Stromal cell of bone marrow (primary cell): Measurements from ENCODE around the gene NUDT22.

Experiments
- DNase-seq: peaks from one replicate; pipeline ENCODE4 v3.0.0-alpha.2; 2012; ENCODE audit warnings: low read depth

Gene NUDT22

DNA sequence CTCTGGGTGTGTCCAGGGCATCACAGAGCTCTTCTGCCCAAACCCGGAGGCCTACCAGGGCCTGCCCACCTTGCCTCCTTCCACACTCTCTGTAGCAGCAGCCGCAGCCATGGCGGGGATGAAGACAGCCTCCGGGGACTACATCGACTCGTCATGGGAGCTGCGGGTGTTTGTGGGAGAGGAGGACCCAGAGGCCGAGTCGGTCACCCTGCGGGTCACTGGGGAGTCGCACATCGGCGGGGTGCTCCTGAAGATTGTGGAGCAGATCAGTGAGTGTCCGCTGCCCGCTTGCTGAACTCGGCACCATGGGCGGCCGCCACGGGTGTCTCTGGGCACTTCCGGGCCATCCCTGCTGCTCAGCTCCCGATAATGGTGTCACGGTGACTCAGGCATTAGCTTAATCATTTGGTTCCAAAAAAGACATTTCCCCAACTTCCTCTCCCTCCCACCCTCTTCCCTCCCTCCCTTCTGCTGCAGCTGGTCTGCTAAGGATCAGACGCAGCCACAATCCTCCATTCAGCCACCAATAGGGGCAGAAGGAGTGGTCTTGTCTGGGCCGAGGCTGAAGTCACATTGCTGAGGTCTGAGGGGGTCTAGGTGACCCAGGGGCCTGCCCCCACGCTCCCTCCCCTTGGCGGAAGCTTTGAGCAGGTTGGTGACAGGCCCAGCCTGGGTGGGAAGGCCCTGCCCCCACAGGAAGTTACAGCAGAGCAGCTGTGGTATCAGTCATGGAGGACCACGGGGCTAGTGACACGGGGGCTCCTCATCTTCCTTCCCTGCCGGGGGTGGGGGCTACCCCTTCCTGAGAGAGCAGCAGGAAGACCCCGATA, 18.6 kb upstream of the NUDT22 start:
- peak; percentile 64 for DNase-seq

DNA sequence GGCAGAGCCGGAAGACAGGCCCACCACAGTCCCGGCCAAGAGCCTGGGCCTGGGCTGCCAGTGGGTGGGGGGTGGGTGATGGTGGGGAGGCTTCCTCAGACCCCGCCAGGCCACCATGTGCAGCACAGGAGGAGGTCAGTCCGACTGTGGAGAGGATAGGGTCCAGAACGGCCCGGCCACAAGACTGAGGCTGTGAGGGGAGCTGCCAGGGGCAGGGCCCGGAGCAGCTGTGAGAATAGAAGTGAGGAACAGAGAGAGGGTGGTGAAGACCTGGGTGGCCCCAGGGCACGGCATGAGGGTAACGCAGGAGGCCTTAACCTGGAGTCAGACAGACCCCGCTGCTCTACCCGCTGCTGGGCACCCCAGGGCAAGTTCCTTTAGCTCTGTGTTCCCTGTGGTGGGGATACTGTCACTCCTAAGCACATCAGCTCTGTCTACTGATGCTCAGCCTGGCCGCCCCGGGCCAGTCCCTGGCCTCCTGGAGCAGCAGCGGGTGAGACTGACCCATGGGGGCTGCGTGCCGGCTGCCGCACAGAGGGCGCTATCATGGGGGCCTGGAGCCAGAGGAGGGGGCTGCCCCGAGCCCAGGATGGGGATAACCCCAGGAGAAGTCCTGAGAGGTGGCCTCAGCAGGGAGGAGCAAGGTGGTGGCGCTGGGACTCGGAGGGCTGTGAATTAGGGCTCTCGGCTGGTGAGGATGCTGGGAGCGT, 17.8 kb upstream of the NUDT22 start:
- no peak for DNase-seq

GRCh38 chr11:64208796-64209562, 17.1 kb upstream of the NUDT22 start:
- DNase-seq: no peak

DNA sequence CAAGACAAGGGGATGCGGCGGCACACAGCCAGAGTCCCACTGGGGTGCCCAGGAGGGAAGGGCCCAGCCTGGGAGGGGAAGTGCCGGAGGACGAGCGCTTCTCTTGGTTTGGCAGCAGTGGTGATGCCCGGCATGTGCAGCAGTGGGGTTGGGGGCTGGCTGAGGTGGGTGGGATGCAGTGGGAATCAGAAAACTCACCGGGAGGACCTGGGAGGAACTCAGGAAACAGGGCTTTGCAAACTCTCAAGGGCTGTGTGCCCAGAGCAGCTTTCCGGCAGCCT, 16.6 kb upstream of the NUDT22 start:
- no peak for DNase-seq

DNA sequence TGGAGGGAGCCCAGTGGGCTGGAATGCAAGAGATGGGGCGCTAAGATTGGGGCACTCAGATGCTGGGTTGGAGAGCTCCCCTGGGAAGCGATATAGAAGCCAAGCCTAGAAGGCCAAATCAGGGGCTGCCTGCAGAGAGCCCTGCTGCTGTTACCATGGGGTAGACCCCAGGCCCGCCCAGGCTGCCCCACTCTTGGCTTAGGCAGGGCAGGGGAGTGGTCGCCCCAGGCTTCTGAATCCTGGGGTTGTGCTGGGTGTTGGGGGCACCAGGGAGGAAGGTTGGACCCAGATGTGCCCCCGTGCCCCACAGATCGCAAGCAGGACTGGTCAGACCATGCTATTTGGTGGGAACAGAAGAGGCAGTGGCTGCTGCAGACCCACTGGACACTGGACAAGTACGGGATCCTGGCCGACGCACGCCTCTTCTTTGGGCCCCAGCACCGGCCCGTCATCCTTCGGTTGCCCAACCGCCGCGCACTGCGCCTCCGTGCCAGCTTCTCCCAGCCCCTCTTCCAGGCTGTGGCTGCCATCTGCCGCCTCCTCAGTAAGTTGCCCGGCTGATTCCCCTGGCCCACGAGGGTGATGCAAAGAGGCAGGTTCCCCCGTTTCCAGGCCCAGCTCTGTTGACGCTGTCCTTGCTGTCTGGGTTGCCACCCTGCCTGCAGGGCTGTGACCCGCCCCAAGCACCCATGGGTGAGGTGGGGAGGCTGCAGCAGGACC, 15.6 kb upstream of the NUDT22 start:
- DNase-seq: no peak

DNA sequence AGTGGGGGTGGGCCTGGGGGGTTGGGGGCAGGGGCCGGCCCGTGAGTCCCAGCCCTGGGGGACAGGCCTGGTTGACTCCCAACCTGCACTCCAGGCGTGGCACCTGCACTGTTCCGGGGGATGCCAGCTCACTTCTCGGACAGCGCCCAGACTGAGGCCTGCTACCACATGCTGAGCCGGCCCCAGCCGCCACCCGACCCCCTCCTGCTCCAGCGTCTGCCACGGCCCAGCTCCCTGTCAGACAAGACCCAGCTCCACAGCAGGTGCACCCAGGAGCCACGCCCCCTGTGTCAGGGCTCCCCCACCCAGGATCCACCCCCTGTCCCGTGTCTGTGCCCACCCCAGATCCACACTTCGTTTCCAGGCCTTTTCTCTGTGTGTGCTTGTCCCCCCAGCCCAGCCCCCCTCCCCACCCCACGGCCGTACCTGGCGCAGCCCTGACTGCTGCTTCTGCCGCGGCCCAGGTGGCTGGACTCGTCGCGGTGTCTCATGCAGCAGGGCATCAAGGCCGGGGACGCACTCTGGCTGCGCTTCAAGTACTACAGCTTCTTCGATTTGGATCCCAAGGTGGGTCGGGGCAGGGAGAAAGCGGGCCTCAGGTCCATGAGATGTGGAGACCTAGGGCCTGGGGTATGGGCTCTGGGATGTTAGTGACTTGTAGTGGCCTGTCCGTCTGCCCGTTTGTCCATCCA, 14.7 kb upstream of the NUDT22 start:
- DNase-seq: no peak

DNA sequence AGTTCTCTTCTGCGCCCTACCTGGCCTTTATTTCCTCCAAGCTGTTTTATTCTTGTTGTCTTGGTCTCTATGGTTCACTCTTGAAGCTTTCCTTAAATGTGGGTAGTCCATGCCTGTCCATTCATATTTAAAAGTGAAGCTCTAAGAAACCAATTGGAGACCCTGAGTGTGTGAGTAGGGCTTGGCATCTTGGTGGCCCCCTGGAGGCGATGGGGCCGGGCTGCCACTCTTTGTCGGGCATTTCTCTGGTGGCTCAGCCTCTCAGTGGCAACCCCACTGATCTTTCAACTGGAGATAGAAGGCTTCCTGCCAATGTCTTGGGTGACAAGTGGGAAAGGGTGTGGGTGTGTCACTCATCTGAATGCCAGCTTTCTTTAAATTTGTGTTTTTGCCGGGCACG, 9.2 kb upstream of the NUDT22 start:
- DNase-seq: no peak

- DNase-seq: no peak
These were observed 7.3 kb upstream of the NUDT22 start for GRCh38 chr11:64218628-64219353.

- no peak for DNase-seq
These were observed 6.8 kb upstream of the NUDT22 start for GRCh38 chr11:64219354-64219684.

GRCh38 chr11:64219755-64220154, 6.3 kb upstream of the NUDT22 start:
- no peak for DNase-seq

- DNase-seq: no peak
These were observed 5.8 kb upstream of the NUDT22 start for GRCh38 chr11:64220271-64220670.

DNA sequence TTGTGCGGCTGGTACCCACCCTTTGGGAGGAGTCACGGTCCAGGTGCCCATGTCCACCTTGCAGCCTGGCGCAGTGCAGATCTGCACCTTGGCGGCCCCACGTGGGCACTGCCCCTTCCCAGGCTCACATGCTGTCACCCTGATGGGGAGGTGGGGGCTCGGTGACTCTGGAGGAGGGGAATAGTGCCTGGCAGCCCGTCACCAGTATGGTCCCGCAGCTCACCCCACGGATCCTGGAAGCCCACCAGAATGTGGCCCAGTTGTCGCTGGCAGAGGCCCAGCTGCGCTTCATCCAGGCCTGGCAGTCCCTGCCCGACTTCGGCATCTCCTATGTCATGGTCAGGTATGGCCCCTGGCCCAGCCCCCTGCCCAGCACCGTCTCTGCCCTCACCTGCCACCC, 5.3 kb upstream of the NUDT22 start:
- no peak for DNase-seq

GRCh38 chr11:64222651-64223000, 3.4 kb upstream of the NUDT22 start:
- no peak for DNase-seq

DNA sequence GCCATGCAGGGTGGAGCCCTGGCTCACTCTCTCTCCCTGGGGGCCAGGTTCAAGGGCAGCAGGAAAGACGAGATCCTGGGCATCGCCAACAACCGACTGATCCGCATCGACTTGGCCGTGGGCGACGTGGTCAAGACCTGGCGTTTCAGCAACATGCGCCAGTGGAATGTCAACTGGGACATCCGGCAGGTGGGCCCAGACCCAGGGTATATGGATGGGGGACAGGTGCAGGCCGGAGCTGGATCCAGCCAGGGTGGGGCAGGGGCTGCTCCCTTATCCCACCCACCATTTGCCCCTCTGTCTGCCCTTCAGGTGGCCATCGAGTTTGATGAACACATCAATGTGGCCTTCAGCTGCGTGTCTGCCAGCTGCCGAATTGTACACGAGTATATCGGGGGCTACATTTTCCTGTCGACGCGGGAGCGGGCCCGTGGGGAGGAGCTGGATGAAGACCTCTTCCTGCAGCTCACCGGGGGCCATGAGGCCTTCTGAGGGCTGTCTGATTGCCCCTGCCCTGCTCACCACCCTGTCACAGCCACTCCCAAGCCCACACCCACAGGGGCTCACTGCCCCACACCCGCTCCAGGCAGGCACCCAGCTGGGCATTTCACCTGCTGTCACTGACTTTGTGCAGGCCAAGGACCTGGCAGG, 2.9 kb upstream of the NUDT22 start:
- no peak for DNase-seq

- no peak for DNase-seq
These were observed 1.8 kb upstream of the NUDT22 start for GRCh38 chr11:64224151-64224890.

- no peak for DNase-seq
These were observed 1.0 kb upstream of the NUDT22 start for GRCh38 chr11:64224891-64225607.

- no peak for DNase-seq
These were observed 505 bp downstream of the NUDT22 start for GRCh38 chr11:64226507-64227051.

GRCh38 chr11:64227405-64227956, 1.4 kb downstream of the NUDT22 start:
- no peak for DNase-seq
